ENCODE results near the gene RANBP3.
A peak's percentile ranks its signal among the peaks of the same experiment; 100 is the strongest.
"Not testable (repeated sequence)": the region's sequence is repeated elsewhere in the genome, so short reads cannot be mapped to it uniquely, and the experiment has no call there.

RANBP3 gene

GRCh38 chr19:5985837-5986236 lies 7.9 kb upstream of the RANBP3 start:
- H3K27me3 Mint-ChIP-seq; H3K27ac Mint-ChIP-seq; H3K36me3 Mint-ChIP-seq; DNase-seq; H3K9me3 Mint-ChIP-seq; ATAC-seq (replicated peaks); H3K4me3 Mint-ChIP-seq: not testable (repeated sequence)
- peaks cover 11 to 15% of the 10 kb centered on the region in 2 donors for H3K4me1 Mint-ChIP-seq

DNA sequence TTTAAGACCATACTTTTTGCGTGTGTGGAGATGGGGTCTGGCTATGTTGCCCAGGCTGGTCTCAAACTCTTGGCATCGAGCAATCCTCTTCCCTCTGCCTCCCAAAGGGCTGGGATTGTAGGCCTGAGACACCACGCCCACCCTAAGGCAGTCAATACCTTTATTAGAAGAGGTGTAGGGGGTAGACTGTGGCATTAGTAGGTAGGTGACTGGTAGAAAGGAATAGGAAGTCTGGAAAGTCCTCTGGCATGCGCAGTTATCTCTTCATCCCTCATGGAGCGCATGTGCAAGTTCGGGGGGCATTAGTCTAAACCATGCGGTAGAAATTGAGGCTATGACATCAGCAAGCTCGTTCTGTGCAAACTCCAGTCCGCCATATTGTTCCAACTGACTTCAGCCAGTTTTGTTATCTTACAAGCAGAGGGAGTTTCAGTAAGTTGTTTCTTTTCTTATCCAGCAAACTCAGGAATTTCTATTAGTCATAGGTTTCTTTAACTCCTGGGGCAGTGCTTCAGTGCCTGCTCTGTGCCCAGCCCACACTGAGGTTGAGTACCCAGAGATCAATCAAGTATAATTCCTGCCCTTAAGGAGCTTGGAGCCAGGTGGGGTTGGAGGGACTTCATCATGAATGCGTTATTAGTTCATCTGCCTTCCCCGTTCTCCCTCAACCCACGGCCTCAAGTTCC lies 7.3 kb upstream of the RANBP3 start:
- DNase-seq (no peak), ATAC-seq (replicated peaks) (no peak)
- Mint-ChIP-seq H3K27me3 (peaks cover 0 to 9% of the 10 kb centered on the region in 2 donors), H3K9me3 (no peaks in the 10 kb centered on the region), H3K4me1 (peaks cover 11 to 15% of the 10 kb centered on the region in 2 donors), H3K27ac (no peak overlapping the region), H3K36me3 (peaks cover 0 to 2% of the 10 kb centered on the region in 2 donors), H3K4me3 (no peak overlapping the region)

GRCh38 chr19:5984600-5984999 lies 6.7 kb upstream of the RANBP3 start:
- peaks cover 11 to 20% of the 10 kb centered on the region in 2 donors for H3K4me1 Mint-ChIP-seq
- H3K4me3 Mint-ChIP-seq, result no peak overlapping the region
- ATAC-seq (replicated peaks), result no peak
- no peak for DNase-seq
- peaks cover 0 to 2% of the 10 kb centered on the region in 2 donors for H3K36me3 Mint-ChIP-seq
- H3K27ac Mint-ChIP-seq, result no peak overlapping the region
- peaks cover 0 to 6% of the 10 kb centered on the region in 2 donors for H3K27me3 Mint-ChIP-seq
- no peaks in the 10 kb centered on the region for H3K9me3 Mint-ChIP-seq

DNA sequence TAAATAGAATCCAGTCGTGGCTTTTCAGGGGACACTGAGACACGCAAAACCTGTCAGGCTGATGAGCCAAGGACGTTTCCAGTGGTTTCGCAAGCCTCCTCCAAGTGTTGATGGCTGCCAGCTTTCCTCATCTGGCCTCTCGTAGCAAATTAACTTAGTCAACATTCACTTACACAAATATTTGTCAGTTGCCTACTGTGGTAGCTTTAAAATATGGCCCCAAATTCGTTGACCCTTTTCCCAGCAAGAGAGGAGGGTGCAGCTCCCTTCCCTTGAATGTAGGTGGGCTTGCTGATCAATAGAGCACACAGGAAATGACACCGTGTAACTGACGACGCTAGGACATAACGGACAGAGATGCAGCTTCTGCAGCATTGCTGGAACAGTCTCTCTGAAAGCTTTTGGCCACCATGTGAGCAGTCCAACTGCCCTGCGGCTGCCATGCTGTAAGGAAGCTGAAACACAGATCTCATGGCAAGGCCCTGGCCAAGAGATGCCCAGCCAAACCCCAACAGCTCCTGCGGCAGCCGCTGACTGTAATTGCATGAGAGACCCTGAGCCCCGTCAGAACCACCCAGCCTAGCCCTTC lies 5.5 kb upstream of the RANBP3 start:
- DNase-seq (no peak), ATAC-seq (replicated peaks) (no peak)
- H3K4me3 Mint-ChIP-seq, result no peak overlapping the region
- H3K4me1 Mint-ChIP-seq, result peaks cover 15 to 26% of the 10 kb centered on the region in 2 donors
- no peaks in the 10 kb centered on the region for H3K9me3 Mint-ChIP-seq
- H3K27me3 Mint-ChIP-seq, result peaks cover 0 to under 1% of the 10 kb centered on the region in 2 donors
- H3K36me3 Mint-ChIP-seq, result peaks cover 0 to 2% of the 10 kb centered on the region in 2 donors
- H3K27ac Mint-ChIP-seq, result no peak overlapping the region

- ATAC-seq (replicated peaks), result no peak
- peaks cover 6 to 32% of the 10 kb centered on the region in 2 donors for H3K36me3 Mint-ChIP-seq
- peak overlapping the region; percentile 91 to 99 for H3K4me3 Mint-ChIP-seq
- peaks cover 39 to 53% of the 10 kb centered on the region in 2 donors for H3K4me1 Mint-ChIP-seq
- H3K27me3 Mint-ChIP-seq, result no peaks in the 10 kb centered on the region
- no peak for DNase-seq
- no peaks in the 10 kb centered on the region for H3K9me3 Mint-ChIP-seq
- H3K27ac Mint-ChIP-seq, result peak overlapping the region; percentile 96
These were observed 939 bp upstream of the RANBP3 start for GRCh38 chr19:5978606-5979552.

- Mint-ChIP-seq H3K4me3 (peak overlapping the region; percentile 91 to 99), H3K27ac (peak overlapping the region; percentile 99), H3K36me3 (peaks cover 6 to 37% of the 10 kb centered on the region in 2 donors), H3K9me3 (no peaks in the 10 kb centered on the region), H3K27me3 (no peaks in the 10 kb centered on the region), H3K4me1 (peaks cover 43 to 62% of the 10 kb centered on the region in 2 donors)
- DNase-seq (no peak), ATAC-seq (replicated peaks) (no peak)
These were observed 637 bp downstream of the RANBP3 start for GRCh38 chr19:5977222-5977784.

- peak overlapping the region; percentile 99 for H3K27ac Mint-ChIP-seq
- H3K9me3 Mint-ChIP-seq, result no peaks in the 10 kb centered on the region
- DNase-seq (no peak), ATAC-seq (replicated peaks) (no peak)
- H3K4me3 Mint-ChIP-seq, result peak overlapping the region; percentile 91 to 99
- no peaks in the 10 kb centered on the region for H3K27me3 Mint-ChIP-seq
- H3K36me3 Mint-ChIP-seq, result peaks cover 5 to 40% of the 10 kb centered on the region in 2 donors
- peaks cover 46 to 65% of the 10 kb centered on the region in 2 donors for H3K4me1 Mint-ChIP-seq
These were observed 1.2 kb downstream of the RANBP3 start for GRCh38 chr19:5976768-5977167.

DNA sequence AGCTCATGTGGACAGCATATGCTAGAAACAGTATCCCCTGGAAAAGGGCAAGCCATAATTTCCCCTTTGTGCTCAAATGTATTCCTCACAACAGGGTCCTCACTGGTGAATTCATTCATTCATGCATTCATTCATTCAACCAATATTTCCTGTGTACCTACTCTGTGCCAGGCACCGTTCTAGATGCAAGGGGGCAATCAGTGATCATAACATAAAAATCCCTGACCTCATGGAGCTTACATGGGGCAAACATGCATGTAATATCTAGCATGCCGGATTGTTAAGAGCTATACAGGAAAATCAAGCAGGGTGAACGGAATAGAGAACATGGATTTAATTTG lies 2.6 kb downstream of the RANBP3 start:
- no peaks in the 10 kb centered on the region for H3K27me3 Mint-ChIP-seq
- DNase-seq (no peak), ATAC-seq (replicated peaks) (no peak)
- H3K4me1 Mint-ChIP-seq, result peaks cover 51 to 70% of the 10 kb centered on the region in 2 donors
- H3K4me3 Mint-ChIP-seq, result peak overlapping the region; percentile 64 to 76
- no peaks in the 10 kb centered on the region for H3K9me3 Mint-ChIP-seq
- peak overlapping the region; percentile 89 for H3K27ac Mint-ChIP-seq
- peaks cover 7 to 42% of the 10 kb centered on the region in 2 donors for H3K36me3 Mint-ChIP-seq

DNA sequence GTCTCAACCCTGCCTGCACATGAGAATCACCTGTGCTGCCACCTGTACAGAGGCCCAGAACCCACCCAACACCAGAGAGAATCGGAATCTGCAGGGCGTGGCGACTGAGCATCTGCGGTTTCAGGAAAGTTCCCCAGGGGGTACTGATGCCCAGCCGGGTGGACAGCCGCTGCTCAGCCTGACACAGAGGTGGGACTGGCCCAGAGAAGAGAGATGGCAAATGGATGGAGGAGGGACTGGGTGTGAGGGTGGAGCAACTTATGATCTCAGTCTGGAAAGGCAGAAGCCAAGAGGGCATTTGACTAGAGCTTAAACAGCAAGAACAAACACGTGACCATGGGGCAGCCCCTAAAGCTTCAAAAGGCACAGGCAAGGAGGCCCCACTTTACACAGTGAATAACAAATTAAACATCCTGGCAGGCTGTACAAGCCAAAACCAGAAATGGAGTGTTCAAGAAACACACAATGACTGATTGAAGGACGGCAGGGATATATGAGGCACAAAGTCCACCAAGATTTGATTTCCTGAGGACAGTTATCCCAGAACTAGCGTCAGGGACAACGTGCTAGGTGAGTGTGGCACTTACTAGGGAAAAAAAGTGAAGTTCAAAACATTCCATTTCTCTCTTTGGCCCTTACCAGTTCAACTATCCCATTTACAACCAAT lies 3.1 kb downstream of the RANBP3 start:
- ATAC-seq (replicated peaks) (peak; percentile 50 to 55), DNase-seq (no peak)
- peak overlapping the region; percentile 70 for H3K27ac Mint-ChIP-seq
- H3K36me3 Mint-ChIP-seq, result peaks cover 7 to 42% of the 10 kb centered on the region in 2 donors
- H3K27me3 Mint-ChIP-seq, result no peaks in the 10 kb centered on the region
- peak overlapping the region; percentile 64 for H3K4me3 Mint-ChIP-seq
- no peaks in the 10 kb centered on the region for H3K9me3 Mint-ChIP-seq
- H3K4me1 Mint-ChIP-seq, result peaks cover 54 to 73% of the 10 kb centered on the region in 2 donors

GRCh38 chr19:5973867-5974635 lies 3.9 kb downstream of the RANBP3 start:
- DNase-seq (no peak), ATAC-seq (replicated peaks) (no peak)
- Mint-ChIP-seq H3K27me3 (no peaks in the 10 kb centered on the region), H3K27ac (peak overlapping the region; percentile 56), H3K4me1 (peaks cover 55 to 71% of the 10 kb centered on the region in 2 donors), H3K36me3 (peaks cover 7 to 46% of the 10 kb centered on the region in 2 donors), H3K4me3 (peak overlapping the region in 1 of 2 donors; percentile 64), H3K9me3 (no peaks in the 10 kb centered on the region)

DNA sequence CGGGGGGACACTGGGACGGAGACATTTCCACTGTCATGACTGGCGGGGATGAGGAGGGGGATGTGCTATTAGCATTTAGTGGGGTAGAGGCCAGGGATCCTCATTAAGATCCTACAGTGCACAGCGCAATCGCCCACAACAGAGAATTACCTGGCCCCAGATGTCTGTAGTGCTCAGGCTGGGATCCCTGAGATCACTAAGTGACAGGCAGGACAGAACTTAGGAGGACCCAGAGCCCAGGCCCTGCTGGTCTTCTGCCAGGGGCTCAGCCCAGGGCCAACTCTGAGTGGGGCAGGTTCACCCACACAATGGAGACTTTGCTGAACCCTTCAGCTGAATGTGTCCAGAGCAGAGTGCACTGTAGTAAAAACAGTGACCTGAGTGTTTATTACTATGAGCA lies 4.6 kb downstream of the RANBP3 start:
- Mint-ChIP-seq H3K36me3 (peaks cover 7 to 46% of the 10 kb centered on the region in 2 donors), H3K9me3 (no peaks in the 10 kb centered on the region), H3K27ac (no peak overlapping the region), H3K4me1 (peaks cover 57 to 73% of the 10 kb centered on the region in 2 donors), H3K4me3 (no peak overlapping the region), H3K27me3 (no peaks in the 10 kb centered on the region)
- no peak for DNase-seq
- ATAC-seq (replicated peaks), result no peak

- no peak overlapping the region for H3K4me3 Mint-ChIP-seq
- H3K4me1 Mint-ChIP-seq, result peaks cover 64 to 78% of the 10 kb centered on the region in 2 donors
- H3K9me3 Mint-ChIP-seq, result no peaks in the 10 kb centered on the region
- DNase-seq (no peak), ATAC-seq (replicated peaks) (no peak)
- H3K27ac Mint-ChIP-seq, result peak overlapping the region; percentile 63
- H3K27me3 Mint-ChIP-seq, result no peaks in the 10 kb centered on the region
- H3K36me3 Mint-ChIP-seq, result peaks cover 13 to 47% of the 10 kb centered on the region in 2 donors
These were observed 5.6 kb downstream of the RANBP3 start for GRCh38 chr19:5972355-5972731.

GRCh38 chr19:5971714-5972354 lies 6.1 kb downstream of the RANBP3 start:
- Mint-ChIP-seq H3K4me1 (peaks cover 62 to 77% of the 10 kb centered on the region in 2 donors), H3K4me3 (no peak overlapping the region), H3K27ac (peak overlapping the region; percentile 25), H3K9me3 (no peaks in the 10 kb centered on the region), H3K27me3 (no peaks in the 10 kb centered on the region), H3K36me3 (peaks cover 16 to 44% of the 10 kb centered on the region in 2 donors)
- ATAC-seq (replicated peaks), result no peak
- DNase-seq, result no peak

Measured in stimulated activated naive B cell treated with anti-CD40 and anti-IgM and Interleukin-4, amounts not matched to agents 10 μg/mL and 1 μg/mL and 100 μg/mL, for 72 hours (primary cell).